GM20431 (cell line): ENCODE results near the gene CCDC28B.
"Not testable (repeated sequence)": the region's sequence is repeated elsewhere in the genome, so short reads cannot be mapped to it uniquely, and the experiment has no call there.

Experiments
- in situ Hi-C: fragments of 300-500 bp; cut with MseI, MboI; formaldehyde crosslinking; loops from one replicate; pipeline ENCODE4 v1.15.0; 2020; ENCODE audit warnings: low sequenced_read_pairs; ENCODE audit not compliant: unreplicated experiment

Gene CCDC28B

DNA sequence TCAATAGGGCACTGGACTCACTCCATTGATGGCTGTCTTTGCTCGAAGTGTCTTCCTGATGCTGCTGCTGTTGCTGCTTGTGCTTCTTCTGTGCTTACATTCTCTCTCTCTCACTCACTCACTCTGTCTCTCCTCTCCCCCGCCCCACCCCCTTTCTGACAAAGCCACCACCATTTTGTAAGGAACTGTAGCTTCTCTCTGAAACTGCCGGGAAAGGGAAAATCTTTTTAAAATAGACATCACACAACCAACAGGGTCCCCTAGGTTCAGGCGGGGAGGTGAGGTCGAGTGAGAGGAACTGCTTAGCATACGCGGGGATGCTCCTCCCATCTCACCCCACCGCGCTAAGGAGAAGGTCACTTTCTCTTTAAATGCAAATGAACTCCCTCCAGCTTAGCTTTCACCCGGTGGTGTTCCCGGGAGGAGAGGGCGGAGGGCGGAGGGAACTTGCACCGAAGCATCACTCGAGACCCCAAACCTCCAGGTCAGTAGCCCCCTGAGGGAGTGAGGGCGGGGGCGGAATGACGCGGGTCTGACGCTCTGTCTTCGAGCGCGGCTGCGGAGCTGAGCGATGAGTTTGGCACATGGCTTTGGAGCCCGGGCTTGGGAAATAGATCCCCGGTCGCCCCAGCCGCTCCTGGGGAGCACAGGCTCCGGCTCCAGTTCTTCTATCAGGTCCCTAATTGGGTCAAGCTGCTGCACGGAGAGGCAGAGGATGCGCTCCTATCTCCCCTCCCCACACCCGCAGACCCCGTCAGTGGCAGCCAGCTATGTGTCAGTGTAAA, at the start of gene CCDC28B:
Gene CCDC28B (plus strand): TSS at position 370 of the 785 bp plus-strand sequence. CDS start 1,341 bp downstream, outside the sequence.
- in situ Hi-C loops: no loop called here

DNA sequence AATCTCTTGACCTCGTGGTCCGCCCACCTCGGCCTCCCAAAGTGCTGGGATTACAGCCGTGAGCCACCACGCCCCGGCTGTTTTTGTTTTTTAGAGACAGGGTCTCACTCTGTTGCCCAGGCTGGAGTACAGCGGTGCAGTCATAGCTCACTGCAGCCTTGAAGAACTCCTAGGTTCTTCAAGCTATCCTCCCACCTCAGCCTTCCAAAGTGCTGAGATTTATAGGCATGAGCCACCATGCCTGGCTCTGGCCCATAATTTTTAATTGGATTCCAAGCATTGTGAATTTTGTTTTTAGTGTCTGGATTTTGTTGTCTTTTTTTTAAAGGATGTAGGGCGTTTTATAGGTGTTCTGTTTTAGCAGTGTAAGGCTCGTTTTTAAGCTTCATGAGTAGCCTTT, 49.5 kb upstream of the CCDC28B start:
- in situ Hi-C loops: no loop called here

DNA sequence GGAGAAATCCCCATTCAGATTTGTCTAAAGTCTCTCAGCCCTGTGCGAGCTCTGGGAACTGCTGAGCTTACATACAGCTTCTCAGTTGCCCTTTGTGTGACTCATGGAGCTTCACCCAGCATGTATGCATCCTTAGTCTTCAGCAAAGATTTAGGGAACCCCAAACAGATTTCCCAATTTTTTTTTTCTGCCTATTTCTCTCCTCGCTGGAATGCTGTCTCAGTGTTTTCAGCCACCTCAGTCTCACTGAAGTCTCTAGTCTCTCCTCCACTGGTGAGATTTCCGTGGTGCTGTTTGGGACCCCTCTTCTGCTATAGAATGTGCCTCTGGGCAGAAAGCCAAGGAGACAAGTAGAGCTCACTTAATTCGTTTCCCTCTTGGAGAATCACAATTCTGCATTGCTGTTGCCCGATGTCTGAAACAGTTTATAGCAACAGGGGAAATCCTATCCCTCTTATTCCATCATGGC, 49.0 kb upstream of the CCDC28B start:
- in situ Hi-C loops: no loop called here

DNA sequence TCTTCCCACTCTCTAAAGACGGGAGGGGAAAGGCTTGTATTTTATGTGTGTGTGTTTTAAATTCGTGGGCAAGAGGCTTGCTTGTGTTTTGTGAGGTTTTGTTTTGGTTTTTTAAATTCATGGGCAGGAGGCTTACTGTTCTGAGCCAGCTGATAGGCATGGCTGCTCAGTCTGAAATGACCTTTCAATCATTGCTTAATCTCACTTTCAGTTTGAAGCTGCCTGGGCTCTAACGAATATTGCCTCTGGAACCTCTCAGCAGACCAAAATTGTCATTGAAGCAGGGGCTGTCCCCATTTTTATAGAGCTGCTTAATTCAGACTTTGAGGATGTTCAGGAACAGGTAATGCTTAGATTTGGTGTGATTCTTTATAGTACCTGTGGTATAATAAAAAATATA, 41.2 kb upstream of the CCDC28B start:
- in situ Hi-C loops: no loop called here

DNA sequence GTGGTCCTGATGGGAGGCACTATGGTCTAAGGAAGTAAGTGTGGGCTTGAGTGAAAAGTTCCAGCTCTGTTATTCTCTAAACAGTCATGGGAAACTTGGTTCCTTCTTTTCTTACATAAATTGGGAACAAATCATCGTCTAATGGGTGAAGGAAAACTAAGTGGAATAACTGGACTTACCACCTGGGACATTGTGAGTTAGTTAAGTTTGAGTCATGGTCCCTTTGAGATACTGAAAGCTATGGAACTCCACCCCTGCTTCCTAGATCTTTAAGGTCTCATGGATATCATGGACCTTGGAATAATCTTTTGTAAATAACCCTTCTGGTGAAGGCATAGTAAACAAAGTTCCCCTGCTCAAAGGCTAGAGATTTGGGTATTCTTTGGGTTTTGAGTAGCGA, 37.0 kb upstream of the CCDC28B start:
- in situ Hi-C loops: no loop called here

DNA sequence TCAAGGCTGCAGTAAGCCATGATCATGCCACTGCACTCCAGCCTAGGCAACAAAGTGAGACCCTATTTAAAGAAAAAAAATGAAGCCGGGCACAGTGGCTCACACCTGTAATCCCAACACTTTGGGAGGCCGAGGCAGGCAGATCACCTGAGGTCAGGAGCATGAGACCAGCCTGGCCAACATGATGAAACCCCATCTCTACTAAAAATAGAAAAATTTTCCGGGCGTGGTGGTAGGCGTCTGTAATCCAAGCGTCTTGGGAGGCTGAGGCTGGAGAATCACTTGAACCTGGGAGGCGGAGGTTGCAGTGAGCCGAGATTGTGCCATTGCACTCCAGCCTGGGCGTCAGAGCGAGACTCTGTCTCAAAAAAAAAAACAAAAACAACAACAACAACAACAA, 34.8 kb upstream of the CCDC28B start:
- in situ Hi-C loops: not testable (repeated sequence)

DNA sequence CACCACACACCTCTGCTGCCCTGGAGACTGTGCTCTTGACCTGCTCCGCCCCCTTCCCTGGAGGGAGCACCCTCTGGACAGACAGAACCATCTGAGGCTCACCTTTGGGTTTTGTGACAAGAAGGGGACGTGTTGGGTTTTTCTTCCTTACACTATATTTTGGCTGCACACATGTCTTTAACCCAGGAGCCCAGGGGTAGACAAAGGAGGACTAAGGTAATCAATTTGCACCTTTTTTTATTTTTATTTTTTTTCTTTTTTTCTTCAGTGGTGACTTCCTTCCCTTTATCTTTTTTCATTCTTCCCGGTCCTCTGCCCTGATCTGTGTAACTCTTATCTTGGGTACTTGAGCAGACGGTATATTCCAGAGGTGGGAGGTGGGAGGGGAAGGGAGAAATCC, 29.4 kb upstream of the CCDC28B start:
- in situ Hi-C loops: no loop called here

DNA sequence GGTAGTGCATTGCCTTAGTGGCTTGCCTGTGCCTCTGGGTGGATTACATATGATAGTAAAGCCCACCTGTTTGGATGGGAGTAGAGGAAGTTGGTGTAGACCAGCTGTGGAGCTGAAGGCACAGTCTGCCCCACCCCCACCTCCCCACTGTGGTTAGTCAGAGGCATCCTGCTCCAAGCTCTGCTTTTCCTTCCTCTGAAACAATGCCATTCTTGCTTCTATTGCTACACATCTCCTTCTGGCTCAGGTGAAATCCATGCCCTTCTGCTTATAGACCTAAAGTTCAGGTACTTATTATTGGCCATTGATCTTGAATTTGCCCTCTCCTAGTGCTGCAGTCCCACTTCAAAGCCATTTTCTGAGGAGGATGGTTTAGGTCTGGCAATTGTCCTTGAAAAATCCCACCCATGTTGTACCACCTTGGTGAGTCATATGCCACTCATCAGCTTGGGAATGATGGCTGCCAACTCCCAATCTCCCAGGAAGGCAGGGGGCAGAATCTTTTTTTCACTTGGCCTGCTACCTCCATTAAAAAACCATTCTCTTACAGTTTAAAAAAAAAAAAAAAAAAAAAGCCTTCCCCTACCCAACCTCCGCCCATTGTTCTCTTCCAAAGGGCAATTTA, 27.7 kb upstream of the CCDC28B start:
- in situ Hi-C loops: no loop called here

DNA sequence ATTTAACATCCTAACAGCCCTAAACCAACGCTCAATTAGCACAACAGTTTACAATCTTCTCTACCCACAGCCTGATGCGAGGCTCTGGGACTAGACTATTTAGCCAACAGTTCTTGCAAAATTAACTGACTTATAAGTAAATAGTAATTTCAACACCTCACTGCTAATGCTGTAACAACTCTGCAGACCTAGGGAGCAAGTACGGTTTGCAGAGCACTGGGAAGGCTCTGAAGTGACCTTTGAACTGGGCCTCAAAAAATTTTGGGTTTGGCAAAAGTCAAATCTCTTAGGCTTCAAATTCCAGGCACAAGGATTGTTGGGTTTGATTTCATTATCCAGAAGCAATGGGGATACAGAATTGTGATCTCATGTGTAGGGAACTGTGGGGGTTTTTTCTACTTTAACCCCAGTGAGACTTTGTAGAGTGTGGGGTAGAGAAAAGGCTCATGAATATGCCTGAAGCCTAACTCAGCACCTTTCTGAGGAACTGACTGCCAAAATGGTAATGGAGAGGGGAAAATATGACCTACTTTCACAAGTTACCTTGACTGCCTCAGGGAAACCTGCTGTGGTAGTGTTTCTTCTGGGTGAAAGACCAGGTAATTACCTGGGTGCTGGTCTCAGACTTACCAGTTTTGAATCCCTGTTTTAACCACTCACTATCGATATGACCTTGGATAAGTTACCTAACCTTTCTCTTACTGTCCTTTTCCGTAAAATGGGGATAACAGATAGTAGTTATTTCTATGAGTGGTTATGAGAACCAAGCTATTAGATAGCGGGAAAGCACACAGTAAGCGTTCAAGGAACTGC, 21.8 kb upstream of the CCDC28B start:
- in situ Hi-C loops: no loop called here

DNA sequence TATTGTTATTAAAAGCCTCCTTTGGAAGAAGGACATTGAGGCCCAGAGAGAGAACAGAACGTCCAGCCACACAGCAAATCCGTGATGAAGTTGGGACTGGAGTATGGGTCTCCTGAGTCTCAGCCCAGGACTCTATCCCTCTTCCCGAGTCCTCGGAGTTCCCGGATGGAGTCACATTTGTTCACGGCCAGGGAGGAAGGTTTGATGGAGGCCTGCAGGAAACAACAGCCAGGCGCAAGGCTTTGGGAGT, 21.3 kb upstream of the CCDC28B start:
- in situ Hi-C loops: no loop called here

DNA sequence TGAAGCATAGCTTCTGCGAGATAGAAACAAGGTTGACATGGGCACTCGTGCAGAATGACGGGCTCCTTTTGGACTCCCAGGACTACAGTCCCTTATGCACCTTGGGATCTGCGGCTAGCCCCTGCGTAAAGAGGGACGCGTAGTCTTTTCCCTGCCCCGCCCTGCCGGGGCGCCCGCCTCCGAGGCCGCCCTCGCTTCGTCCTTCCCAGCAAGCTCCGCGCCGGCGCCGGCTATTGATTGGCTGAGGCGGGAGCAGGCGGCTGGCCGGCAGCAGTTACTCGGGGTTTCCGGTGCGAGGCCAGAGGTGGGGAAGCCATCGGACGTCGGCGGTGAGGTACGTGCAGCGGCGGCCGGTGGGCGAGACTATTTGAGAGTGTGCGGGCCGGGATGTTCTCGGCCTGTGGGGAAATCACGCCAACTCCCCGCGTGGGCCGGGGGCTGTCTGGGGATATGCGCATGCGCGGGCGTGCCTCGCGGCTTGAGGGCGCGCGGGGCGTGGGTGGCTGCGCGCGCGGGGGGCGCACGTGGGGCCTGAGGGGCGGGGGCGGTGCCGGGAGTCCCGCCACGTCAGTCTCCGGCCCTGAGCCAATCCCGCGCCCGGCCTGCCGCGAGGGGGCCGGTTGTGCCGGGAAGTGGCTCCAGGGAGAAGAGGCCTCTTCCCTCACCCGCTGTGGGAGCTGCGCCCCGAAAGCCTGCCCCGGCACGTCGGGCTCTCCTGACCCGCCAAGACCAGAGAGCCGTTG, 20.8 kb upstream of the CCDC28B start, which contains the start of gene TXLNA:
Gene TXLNA (plus strand): TSS at position 233 of the 743 bp plus-strand sequence. CDS start 671 bp downstream, outside the sequence.
- in situ Hi-C loops: no loop called here

DNA sequence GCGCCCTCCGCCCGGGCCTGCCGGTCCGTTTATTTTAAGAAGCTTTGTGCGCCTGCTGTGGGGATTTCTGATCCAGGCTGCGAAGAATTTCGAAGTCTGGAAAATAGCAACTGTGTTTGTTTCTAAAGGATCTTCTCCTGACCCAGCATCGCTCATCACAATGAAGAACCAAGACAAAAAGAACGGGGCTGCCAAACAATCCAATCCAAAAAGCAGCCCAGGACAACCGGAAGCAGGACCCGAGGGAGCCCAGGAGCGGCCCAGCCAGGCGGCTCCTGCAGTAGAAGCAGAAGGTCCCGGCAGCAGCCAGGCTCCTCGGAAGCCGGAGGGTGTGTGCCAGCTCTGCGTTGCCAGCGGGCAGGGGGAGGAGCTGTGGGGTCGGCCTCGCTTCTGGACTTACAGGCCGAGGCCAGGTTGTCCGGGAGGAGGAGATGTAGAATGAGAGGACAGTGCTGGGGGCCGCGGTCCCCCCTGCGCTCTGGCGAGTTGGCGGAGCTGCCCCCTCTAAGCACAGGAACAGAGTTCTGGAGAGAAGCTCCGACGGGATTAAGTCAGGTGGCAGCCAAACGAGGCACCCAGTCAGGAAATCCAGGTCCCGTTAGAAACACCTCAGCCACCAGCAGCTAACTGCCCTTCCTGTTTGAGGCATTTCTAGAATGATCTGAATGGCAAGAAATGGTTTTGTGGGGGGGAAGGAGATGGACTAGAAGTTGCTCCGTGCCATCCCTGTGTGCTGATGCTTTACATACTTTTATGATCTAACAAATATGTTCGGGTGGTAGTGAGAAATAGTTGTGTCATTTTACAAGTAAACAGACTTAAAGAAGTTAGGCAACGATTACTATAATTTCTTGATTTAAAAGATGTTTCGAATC, 20.0 kb upstream of the CCDC28B start:
- in situ Hi-C loops: no loop called here

DNA sequence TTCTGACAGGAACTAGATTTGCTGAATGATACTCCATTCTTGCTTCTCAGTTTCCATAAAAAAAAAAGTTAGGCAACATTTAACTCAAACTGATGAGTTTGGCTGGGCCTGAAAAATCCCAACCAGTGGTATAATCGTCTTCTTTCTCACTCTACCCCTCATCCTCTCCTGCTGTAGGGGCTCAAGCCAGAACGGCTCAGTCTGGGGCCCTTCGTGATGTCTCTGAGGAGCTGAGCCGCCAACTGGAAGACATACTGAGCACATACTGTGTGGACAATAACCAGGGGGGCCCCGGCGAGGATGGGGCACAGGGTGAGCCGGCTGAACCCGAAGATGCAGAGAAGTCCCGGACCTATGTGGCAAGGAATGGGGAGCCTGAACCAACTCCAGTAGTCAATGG, 19.3 kb upstream of the CCDC28B start:
- in situ Hi-C loops: no loop called here

DNA sequence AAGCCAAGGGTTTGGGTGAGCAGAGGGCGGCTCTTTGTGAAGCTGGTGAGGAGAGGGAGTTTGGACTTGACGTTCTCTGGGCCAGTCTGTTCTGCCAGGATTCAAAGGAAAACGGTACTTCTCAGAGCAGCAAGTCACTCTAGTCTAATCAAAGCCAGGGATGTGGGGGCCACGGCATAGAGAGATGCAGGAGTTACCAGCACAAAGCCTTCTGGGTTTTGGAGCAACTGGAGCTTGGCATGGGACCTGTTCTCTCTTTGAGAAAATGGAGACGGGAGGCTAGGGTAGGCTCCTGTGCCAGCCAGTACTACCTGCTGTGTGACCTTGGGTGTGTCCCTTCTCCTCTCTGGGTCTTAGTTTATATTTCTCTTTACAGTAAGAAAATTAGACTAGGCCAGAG, 18.8 kb upstream of the CCDC28B start:
- in situ Hi-C loops: no loop called here

DNA sequence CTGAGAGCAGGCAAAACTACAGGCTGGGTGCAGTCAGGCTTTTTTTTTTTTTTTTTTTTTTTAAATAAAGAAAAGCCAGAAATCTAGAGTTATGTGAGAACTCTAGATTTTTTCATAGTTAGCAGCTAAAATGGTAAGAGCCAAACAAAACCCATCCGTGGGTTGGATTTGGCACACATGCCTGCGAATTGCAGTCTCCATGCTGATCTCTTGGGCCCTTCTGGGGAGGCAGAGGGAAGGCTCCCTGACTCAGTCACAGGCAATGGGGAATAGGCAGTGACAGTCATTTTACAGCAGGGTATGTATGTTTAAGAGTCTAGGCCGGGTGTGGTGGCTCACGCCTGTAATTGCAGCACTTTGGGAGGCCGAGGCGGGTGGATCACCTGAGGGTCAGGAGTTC, 18.3 kb upstream of the CCDC28B start:
- in situ Hi-C loops: no loop called here

DNA sequence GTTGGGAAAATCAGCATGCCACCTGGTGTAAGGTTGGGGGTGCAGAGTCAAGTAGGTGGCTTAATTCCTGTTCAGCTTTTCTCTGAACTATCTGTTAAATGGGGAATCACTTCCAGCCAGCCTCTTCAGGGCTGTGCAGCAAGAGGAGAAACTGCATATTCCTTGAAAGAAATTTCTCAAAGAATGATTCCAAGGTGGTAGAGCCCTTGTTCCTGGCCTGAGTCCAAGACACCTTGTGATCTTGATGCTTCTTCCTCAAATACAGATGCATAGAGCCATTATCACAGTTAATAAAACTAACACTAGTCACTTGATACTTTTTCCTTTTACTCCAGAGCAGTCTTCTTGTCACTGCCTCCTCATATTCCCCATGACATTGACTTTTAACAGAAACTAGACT, 15.7 kb upstream of the CCDC28B start:
- in situ Hi-C loops: no loop called here

DNA sequence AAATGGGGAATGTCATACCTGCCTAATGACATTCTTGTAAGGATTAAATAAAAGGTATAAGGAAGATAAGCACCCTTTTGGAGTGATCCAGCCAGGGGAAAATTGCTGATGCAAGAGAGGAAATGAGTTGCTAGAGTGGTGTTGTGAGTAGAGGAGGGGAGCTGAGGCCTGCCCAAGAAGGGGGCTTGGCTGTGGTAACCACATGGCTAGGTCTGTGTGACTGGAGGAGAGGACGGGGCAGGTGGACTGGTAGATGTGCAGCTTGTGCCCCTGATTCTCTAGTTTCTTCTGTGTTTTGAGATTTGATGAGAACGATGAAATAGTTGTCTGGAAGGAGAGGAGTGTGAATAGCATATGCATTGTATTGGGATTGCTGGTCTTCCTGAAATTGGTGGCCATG, 14.3 kb upstream of the CCDC28B start:
- in situ Hi-C loops: no loop called here

DNA sequence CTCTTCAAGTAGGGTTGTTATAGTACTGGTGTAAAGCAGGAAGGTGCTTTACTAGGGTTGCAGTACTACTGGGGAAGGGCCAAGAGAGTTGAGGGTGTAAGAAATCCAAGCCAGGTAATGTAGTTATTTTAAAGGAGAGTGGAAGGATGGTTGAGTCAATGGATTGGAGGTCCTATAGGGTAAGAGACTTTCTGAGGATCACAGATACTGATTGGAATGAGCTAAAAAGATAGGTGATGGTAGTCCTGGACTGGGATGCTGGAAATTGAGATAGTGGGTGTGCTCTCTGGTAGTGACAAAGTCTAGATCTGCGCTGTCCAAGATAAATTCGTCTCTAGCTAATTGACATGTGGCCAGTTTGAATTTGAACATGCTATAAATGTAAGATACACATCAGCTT, 13.9 kb upstream of the CCDC28B start:
- in situ Hi-C loops: no loop called here

DNA sequence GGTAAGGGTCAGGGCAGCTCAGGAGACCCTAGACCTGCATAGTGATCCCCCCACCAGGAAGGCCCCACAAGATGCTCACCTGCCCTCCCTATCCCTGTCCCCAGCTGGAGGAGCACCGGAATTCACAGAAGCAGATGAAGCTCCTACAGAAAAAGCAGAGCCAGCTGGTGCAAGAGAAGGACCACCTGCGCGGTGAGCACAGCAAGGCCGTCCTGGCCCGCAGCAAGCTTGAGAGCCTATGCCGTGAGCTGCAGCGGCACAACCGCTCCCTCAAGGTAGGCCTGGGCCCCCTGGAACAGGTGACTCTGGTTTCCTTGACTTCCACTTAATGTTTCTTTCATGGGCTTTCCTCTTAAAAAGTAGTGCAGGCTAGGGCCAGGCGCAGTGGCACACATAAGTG, 12.5 kb upstream of the CCDC28B start:
- in situ Hi-C loops: no loop called here
